GM19452 (cell line): ENCODE measurements around the gene GPC6.
"Not testable (repeated sequence)": the region's sequence is repeated elsewhere in the genome, so short reads cannot be mapped to it uniquely, and the experiment has no call there.

Source experiments
- ATAC-seq: cut with Tn5 transposase; IDR thresholded peaks from one replicate; pipeline ENCODE4 v1.9.1; 2021; ENCODE audit not compliant: unreplicated experiment

Gene GPC6

DNA sequence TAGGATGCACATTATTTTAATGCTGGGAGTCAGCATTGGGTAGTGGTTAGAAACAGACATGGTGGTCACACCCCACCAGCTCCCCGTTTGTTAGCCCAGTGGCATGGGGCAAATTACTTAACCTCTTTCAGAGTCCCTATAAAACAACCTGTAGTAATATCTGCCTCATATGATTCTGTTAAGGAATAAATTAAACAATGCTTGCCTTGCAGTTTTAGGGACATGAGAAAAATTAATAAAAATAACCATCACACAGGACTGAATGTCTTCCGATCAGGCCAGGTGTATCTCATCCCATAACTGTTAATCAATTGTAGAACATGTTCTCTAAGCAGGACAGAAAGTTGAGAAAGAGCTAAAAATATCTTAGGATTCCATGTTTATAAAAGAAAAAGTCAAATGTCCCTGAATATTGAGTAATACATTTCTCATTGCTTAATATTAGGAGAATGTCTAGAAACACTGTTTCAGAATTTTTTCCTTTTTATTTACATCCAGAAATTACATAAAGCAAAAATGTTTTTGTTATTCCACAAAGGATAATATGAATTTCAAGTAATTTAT lies 196.5 kb downstream of the GPC6 start:
- no peak for ATAC-seq

DNA sequence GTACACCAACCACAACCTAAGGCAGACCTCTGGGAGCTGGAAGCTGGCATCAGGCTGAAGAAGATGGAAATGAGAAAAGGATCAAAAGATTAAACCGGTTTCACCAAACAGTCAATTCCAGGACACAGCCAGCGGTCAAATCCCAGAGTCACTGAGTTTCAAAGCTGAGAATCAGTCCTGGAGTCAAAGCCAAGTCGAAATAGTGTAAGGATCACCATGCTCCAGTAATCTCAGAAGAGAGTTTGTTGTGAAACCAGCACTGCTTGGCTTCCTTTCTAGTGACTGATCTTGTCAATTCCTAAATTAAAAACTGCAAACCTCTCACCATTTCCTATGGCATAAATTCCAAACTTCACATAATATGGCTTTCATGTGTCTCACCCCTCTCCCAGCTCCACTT lies 198.8 kb downstream of the GPC6 start:
- no peak for ATAC-seq

GRCh38 chr13:93430381-93430780 lies 203.8 kb downstream of the GPC6 start:
- no peak for ATAC-seq

DNA sequence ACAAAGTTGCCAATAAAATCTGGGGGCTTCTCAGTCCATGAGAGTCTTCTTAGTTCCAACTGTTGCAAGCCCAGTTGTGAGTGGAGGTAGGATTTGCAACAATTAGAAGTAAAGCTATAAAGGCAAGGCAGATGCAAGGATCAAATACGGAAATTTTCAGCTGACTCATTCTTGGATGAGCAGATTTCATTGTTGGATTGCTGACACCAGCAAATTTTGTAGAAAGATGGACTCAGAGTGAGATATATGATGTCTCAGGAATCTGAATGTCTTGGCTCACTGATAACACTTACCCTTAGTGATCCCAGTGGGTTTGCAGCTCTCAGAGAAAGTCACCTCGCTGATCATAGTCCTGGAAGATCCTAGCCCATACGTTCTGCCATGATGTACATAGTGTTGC lies 209.0 kb downstream of the GPC6 start:
- no peak for ATAC-seq

DNA sequence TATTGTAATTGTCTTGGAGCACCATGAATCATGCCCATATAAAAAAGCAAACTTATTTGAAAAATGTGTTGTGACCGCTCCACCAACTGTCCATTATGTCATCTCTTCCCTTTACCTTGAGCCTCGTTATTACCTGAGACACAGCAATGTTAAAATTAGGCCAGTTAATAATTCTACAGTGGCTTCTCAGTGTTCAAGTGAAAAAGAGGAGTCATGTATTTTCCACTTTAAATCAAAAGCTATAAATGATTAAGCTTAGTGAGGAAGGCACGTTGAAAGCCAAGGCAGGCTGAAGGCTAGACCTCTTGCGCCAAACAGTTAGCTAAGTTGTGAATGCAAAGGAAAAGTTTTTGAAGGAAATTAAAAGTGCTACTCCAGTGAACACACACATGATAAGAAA lies 210.5 kb downstream of the GPC6 start:
- ATAC-seq, result no peak

- no peak for ATAC-seq
Observed at GRCh38 chr13:93446238-93446637, 219.6 kb downstream of the GPC6 start.

GRCh38 chr13:93450191-93450621 lies 223.6 kb downstream of the GPC6 start:
- no peak for ATAC-seq

- ATAC-seq, result no peak
Observed at GRCh38 chr13:93450761-93451160, 224.2 kb downstream of the GPC6 start.

GRCh38 chr13:93454676-93455235 lies 228.1 kb downstream of the GPC6 start:
- ATAC-seq, result not testable (repeated sequence)

DNA sequence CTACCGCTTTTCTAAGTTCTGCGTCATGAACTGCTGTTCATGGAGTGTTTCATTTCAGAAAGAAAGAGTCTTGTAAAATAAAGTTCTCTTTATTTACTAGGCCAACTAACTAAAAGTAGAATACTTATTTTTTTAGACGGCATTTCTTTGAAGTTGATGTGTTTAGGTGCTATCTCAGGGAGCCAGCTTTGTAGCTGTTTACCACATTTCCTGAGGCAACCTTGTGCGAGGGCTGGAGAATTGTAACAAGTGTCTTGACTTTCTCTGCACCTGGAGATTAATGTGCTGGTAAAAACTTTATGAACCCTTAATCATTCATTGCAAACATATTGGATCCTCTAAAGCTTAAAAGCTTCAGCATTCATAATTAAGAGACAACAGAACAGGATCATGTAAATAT lies 229.3 kb downstream of the GPC6 start:
- no peak for ATAC-seq

GRCh38 chr13:93460005-93460404 lies 233.4 kb downstream of the GPC6 start:
- ATAC-seq, result no peak

DNA sequence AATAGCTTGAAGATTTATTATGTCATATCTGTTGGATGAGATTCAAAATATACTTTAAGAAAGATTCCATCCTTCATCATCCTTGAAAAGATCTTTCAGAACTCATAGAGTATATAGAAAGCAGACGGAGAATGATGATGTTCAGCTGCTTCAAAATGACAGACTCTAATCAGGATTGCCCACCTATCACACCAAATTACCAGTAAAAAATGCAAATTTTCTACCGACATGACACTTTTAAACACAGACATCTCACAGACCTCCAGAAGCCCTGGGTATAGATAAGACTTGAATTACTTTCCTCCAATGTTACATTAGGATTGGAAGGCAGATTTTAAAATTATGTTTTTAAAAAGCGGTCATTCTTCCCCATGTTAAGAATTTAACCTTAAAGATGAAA lies 235.5 kb downstream of the GPC6 start:
- ATAC-seq, result no peak

DNA sequence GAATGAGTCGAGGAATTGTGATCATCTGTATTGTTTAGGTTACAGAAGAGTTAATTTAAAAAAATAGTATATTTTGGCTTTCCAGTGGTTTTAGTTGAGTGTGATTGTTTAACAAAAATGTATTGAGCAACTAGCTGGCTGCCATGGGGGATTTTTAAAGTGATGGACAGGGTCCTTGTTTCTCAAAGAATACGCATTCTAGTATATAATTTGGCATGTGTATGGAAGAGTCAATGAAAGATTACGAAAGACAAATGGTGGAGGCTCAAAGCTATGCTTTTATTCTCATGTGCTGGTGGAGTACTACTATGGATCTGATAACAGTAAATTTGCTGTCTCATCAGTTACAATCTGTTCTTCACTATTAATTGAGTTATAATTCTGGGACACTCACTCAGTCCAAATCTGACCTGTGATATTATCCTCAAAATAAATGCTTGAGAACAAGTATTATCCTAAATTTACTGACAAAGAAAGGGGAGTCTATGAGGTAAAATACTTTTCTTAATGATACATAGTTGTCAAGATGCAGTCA lies 240.0 kb downstream of the GPC6 start:
- no peak for ATAC-seq

GRCh38 chr13:93467175-93467574 lies 240.6 kb downstream of the GPC6 start:
- no peak for ATAC-seq

DNA sequence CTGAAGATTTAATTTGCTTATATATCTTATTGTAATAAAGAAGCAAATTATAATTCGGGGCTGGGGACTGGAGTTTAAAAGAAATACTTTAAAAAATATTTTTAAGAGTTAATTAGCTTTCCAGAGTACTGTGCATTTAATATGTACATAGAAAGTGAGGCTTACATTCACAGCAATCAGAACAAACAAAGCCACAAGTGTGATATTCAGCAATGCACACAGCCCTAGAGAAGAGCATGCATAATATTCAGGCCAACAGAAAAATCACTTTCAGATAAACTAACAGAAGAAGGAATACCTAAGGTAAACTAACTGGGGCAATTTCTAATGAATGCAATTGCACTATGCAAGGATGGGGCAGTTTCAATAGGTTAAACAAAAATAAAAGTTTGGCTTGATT lies 241.8 kb downstream of the GPC6 start:
- ATAC-seq, result no peak

GRCh38 chr13:93472296-93472695 lies 245.7 kb downstream of the GPC6 start:
- ATAC-seq, result no peak

DNA sequence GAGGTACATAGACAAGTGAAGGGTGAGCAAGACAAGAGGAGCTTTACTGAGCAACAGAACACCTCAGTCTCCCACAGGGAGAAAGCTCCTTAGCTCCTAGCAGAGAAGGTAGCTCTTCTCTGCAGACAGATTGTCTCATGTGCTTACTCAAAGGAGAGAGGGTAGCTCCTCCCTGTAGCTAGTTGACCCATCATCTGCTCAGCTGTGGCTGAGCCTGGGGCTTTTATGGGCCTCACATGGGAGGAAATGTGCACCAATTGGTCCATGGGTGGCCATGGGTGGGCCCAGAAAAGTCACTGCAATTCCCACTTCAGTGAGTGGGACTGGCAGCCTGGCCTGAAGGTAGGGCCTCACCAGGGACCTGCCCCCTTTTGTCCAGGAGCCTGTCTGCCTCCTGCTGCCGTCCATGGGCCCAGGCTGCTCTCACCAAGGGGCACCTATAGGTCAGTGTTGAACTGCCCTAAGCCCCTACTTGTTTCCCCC lies 246.2 kb downstream of the GPC6 start:
- no peak for ATAC-seq

- ATAC-seq, result no peak
Observed at GRCh38 chr13:93473441-93474270, 247.0 kb downstream of the GPC6 start.

DNA sequence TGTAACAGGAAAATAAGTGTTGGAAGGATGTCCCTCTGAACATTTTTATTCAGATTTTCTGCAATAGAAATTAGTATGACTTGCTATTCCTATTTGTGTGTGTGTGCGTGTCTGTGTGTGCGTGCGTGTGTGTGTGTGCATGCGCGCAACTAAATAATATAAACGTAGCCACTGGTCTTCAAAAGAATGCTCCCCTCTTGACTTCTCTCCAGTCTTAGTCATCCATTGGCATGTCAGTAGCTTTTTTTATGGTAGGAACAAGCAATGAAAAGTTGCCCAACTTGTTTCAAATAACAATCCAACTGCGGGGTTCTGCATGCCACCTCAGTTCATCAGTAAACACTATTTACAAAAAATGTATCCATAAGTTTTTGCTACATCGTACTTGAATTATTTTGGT lies 249.6 kb downstream of the GPC6 start:
- ATAC-seq, result no peak

DNA sequence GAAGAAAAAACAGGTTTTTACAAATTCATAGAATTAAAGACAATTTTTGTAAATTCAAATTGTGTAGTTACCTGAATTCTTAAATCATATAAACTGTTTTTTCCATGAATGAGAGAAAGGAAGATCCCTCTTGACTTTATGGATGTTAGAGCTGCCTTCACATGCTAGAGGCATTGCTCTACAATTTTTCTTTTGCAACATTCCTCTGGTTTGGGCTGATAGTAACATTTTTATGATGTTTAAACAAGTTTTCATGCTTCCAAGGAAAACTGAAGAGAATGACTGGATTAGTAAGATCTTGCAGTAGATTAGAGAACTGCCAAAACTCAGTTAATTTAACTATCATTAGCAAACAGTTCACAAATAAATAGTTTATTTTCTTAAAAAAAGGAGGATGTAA lies 250.6 kb downstream of the GPC6 start:
- ATAC-seq, result no peak

- ATAC-seq, result no peak
Observed at GRCh38 chr13:93480553-93481106, 254.0 kb downstream of the GPC6 start.

DNA sequence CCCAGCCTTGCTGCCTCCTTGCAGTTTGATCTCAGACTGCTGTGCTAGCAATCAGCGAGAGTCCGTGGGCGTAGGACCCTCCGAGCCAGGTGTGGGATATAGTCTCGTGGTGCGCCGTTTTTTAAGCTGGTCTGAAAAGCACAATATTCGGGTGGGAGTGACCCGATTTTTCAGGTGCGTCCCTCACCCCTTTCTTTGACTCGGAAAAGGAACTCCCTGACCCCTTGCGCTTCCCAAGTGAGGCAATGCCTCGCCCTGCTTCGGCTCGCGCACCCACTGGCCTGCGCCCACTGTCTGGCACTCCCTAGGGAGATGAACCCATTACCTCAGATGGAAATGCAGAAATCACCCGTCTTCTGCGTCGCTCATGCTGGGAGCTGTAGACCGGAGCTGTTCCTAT lies 269.5 kb downstream of the GPC6 start:
- ATAC-seq, result not testable (repeated sequence)
